Gastrocnemius medialis (tissue), 4 donors: ENCODE results near the gene MYOCD.

Experiments
- POLR2A ChIP-seq, 2 donors: fragments of 450-650 bp; IDR thresholded peaks; one replicate each; pipeline ENCODE4 v1.6.1; 2017; ENCODE audit warnings: antibody characterized with exemption in 2 of 2, mild to moderate bottlenecking in 2 of 2, moderate library complexity in 2 of 2
- TF ChIP-seq, protein P1 (sequence below), 5 experiments: fragments of 450-650 bp in 3 of 5; fragments of 200-600 bp in 2 of 5; sonication (generic) in 2 of 5; IDR thresholded peaks in 4 of 5; conservative IDR thresholded peaks in 1 of 5; 1 replicate in 4 of 5; 2 replicates in 1 of 5; pipeline ENCODE4 v1.5.1; 2016 to 2019; ENCODE audit warnings: antibody characterized with exemption in 5 of 5, mild to moderate bottlenecking in 3 of 5, moderate library complexity in 3 of 5

- no peak for TF ChIP-seq POLR2A (IDR thresholded peaks at IDR 0.05)
- TF ChIP-seq, protein P1, sequence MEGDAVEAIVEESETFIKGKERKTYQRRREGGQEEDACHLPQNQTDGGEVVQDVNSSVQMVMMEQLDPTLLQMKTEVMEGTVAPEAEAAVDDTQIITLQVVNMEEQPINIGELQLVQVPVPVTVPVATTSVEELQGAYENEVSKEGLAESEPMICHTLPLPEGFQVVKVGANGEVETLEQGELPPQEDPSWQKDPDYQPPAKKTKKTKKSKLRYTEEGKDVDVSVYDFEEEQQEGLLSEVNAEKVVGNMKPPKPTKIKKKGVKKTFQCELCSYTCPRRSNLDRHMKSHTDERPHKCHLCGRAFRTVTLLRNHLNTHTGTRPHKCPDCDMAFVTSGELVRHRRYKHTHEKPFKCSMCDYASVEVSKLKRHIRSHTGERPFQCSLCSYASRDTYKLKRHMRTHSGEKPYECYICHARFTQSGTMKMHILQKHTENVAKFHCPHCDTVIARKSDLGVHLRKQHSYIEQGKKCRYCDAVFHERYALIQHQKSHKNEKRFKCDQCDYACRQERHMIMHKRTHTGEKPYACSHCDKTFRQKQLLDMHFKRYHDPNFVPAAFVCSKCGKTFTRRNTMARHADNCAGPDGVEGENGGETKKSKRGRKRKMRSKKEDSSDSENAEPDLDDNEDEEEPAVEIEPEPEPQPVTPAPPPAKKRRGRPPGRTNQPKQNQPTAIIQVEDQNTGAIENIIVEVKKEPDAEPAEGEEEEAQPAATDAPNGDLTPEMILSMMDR (IDR thresholded peaks at IDR 0.05 in 4 of 5, conservative IDR thresholded peaks at IDR 0.05 in 1 of 5): no peak
Measured at GRCh38 chr17:12627177-12627629, 38.5 kb upstream of the MYOCD start.
